ENCODE measurements around the gene GPC1. TPM values are rescaled to one million over a fixed set of nuclear protein-coding genes. Genes with fewer than 3 reads are reported as not detected.

The GPC1 gene
- total and polyA plus RNA-seq, 2 donors (not counting 3 experiments of a cell fraction or from before 2014, with no cell fraction given), result 9.6 to 31.1 TPM

- Histone ChIP-seq H3K9me3 (replicated peaks; ENCODE audit: control insufficient read depth, insufficient read depth, low read length) (no peaks in the 10 kb centered on the region), H3K27ac (ENCODE audit: insufficient read depth, low read depth, low read length) (no peak overlapping the region), H3K9me1 (replicated peaks; ENCODE audit: control insufficient read depth, extremely low read depth, insufficient read depth, low read length) (no peaks in the 10 kb centered on the region), H3K9ac (replicated peaks; ENCODE audit: extremely low read depth, insufficient read depth, low read length) (no peak overlapping the region), H3K27me3 (ENCODE audit: control insufficient read depth in 2 of 2, insufficient read depth in 2 of 2, low read length in 2 of 2) (no peaks in the 10 kb centered on the region), H3K79me2 (ENCODE audit: control insufficient read depth, insufficient read depth, low read length) (no peaks in the 10 kb centered on the region), H3K4me1 (ENCODE audit: control insufficient read depth, extremely low read depth, insufficient read depth, low read length) (peaks cover 10% of the 10 kb centered on the region), H2AFZ (ENCODE audit: low read depth, low read length) (no peak overlapping the region), H4K20me1 (replicated peaks; ENCODE audit: control insufficient read depth, extremely low read depth, insufficient read depth, low read length) (no peaks in the 10 kb centered on the region), H3K36me3 (ENCODE audit: control insufficient read depth in 2 of 2, extremely low read depth in 1 of 2, insufficient read depth in 2 of 2, low read length in 2 of 2) (no peaks in the 10 kb centered on the region), H3K4me3 (replicated peaks in 1 of 3; ENCODE audit: insufficient read depth in 1 of 3, low read depth in 1 of 3, low read length in 3 of 3) (no peak overlapping the region), H3K4me2 (ENCODE audit: insufficient read depth, low read length) (no peak overlapping the region)
- TF ChIP-seq JUN (IDR thresholded peaks at IDR 0.05; ENCODE audit: borderline replicate concordance, insufficient read depth, insufficient read length, low read depth) (no peak), FOS (IDR thresholded peaks at IDR 0.05; ENCODE audit: borderline replicate concordance, insufficient read depth, low read length) (no peak), GATA2 (IDR thresholded peaks at IDR 0.05; ENCODE audit: insufficient read depth, insufficient read length, low read depth, low read length) (no peak), POLR2AphosphoS5 (IDR thresholded peaks at IDR 0.05; ENCODE audit: insufficient read depth, low read depth, low read length) (no peak), POLR2A (IDR thresholded peaks at IDR 0.05; ENCODE audit: low read depth, low read length) (no peak), MYC (IDR thresholded peaks at IDR 0.05; ENCODE audit: low read depth, low read length) (no peak), MAX (IDR thresholded peaks at IDR 0.05; ENCODE audit: insufficient read depth, insufficient read length) (no peak)
- BruUV-seq (replicated peaks), result no TSS peak
- FAIRE-seq (no peak), DNase-seq (ENCODE audit: low read depth, low spot score) (no peak)
- POLR2A ChIA-PET, result no interaction called here
- dilution Hi-C loops (cut with MboI; ENCODE audit: extremely low pct_ligation_motif_present, low sequenced_read_pairs) (no loop called here), intact Hi-C loops (cut with micrococcal nuclease) (no loop called here)
- CTCF ChIA-PET, result no interaction called here
Observed at GRCh38 chr2:240391111-240392051, 44.1 kb upstream of the GPC1 start.
